Mammary epithelial cell (primary cell): ENCODE measurements around the gene CD109.

Source experiments
- EZH2 ChIP-seq: IDR thresholded peaks from 2 replicates; pipeline ENCODE4 v1.6.1; 2012; ENCODE audit warnings: low read length, inconsistent platforms, borderline replicate concordance
- TF ChIP-seq, protein P1 (sequence below), 2 donors: IDR thresholded peaks in 1 of 2; conservative IDR thresholded peaks in 1 of 2; 2 replicates each; pipeline ENCODE4 v1.5.1; 2011 to 2012; ENCODE audit warnings: inconsistent platforms in 2 of 2, low read length in 2 of 2, mild to moderate bottlenecking in 2 of 2, control low read depth in 1 of 2, low read depth in 1 of 2; ENCODE audit not compliant: insufficient read depth in 1 of 2; ENCODE audit errors: extremely low read depth in 1 of 2

DNA sequence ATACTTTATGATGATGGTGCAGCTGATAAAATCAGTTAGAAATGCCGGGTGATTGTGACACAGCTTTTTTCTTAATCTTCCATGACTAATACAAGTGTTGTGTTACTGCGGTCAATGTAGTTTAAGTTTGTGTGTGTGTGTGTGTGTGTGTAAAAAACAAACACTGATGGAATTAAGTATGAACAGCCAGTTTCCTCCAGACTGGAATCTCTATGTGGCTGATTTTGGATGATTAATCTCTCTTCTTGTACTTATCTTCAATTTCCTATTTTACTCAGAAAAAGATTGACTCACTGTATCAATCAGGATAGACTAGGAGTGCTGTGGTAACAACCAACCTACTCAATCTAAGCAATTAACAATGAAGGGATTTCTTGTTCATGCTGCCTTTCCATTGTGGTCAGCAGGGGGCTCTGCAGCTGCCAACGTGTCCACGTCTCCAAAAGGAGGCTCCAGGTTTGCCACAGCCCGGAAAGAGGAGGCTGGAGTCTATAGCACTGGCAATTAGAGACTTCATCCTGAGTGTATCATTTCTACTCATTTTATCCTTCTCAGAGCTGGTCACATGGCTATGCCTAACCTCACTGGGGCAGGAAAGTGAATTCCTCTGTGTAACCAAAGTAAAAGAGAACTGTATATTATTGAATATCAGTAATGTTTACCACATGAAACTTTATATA, 107.7 kb downstream of the CD109 start:
- TF ChIP-seq, protein P1, sequence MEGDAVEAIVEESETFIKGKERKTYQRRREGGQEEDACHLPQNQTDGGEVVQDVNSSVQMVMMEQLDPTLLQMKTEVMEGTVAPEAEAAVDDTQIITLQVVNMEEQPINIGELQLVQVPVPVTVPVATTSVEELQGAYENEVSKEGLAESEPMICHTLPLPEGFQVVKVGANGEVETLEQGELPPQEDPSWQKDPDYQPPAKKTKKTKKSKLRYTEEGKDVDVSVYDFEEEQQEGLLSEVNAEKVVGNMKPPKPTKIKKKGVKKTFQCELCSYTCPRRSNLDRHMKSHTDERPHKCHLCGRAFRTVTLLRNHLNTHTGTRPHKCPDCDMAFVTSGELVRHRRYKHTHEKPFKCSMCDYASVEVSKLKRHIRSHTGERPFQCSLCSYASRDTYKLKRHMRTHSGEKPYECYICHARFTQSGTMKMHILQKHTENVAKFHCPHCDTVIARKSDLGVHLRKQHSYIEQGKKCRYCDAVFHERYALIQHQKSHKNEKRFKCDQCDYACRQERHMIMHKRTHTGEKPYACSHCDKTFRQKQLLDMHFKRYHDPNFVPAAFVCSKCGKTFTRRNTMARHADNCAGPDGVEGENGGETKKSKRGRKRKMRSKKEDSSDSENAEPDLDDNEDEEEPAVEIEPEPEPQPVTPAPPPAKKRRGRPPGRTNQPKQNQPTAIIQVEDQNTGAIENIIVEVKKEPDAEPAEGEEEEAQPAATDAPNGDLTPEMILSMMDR (conservative IDR thresholded peaks at IDR 0.05 in 1 of 2, IDR thresholded peaks at IDR 0.05 in 1 of 2; ENCODE audit: extremely low read depth in 1 of 2, insufficient read depth in 1 of 2, low read depth in 1 of 2, low read length in 2 of 2), result peak; percentile 48 to 54
- no peak for TF ChIP-seq EZH2
